ENCODE measurements around the gene CCDC91. TPM values are rescaled to one million over a fixed set of nuclear protein-coding genes. Genes with fewer than 3 reads are reported as not detected.

CCDC91 gene
- total and polyA plus RNA-seq, 11 donors = 24.9 to 62.1 (median 51.8) TPM

- no peaks in the 10 kb centered on the region for H3K27me3 ChIP-seq
- intact Hi-C loops (cut with DNase I) = no loop called here
- H3K4me3 ChIP-seq = no peak overlapping the region
- H3K36me3 ChIP-seq = no peaks in the 10 kb centered on the region
- 87 to 92% (median 91%) methylated on average over 6 of the region's 6 CpGs for WGBS, 4 donors
- DNase-seq = no peak
- TF ChIP-seq POLR2A (IDR thresholded peaks at IDR 0.05) = no peak
- no peak for TF ChIP-seq CTCF (IDR thresholded peaks at IDR 0.05)
- no peaks in the 10 kb centered on the region for H3K9me3 ChIP-seq
- ATAC-seq = no peak
- no peak overlapping the region for H3K27ac ChIP-seq
- H3K4me1 ChIP-seq = no peaks in the 10 kb centered on the region
These were observed 392.6 kb downstream of the CCDC91 start for GRCh38 chr12:28582672-28583376.

- DNase-seq (no peak), ATAC-seq (no peak)
- TF ChIP-seq POLR2A (IDR thresholded peaks at IDR 0.05) (no peak), CTCF (IDR thresholded peaks at IDR 0.05) (no peak)
- H3K4me3 ChIP-seq = no peak overlapping the region
- H3K36me3 ChIP-seq = no peaks in the 10 kb centered on the region
- H3K27me3 ChIP-seq = no peaks in the 10 kb centered on the region
- intact Hi-C loops (cut with DNase I) = no loop called here
- no peaks in the 10 kb centered on the region for H3K4me1 ChIP-seq
- no peaks in the 10 kb centered on the region for H3K9me3 ChIP-seq
- H3K27ac ChIP-seq = no peak overlapping the region
- 79 to 85% (median 81%) methylated on average over 5 of the region's 5 CpGs for WGBS, 4 donors
These were observed 393.5 kb downstream of the CCDC91 start for GRCh38 chr12:28583701-28584261.

GRCh38 chr12:28585146-28585545 is 394.9 kb downstream of the CCDC91 start:
- TF ChIP-seq CTCF (IDR thresholded peaks at IDR 0.05) (no peak), POLR2A (IDR thresholded peaks at IDR 0.05) (no peak)
- intact Hi-C loops (cut with DNase I) = no loop called here
- WGBS, 4 donors = 89 to 97% (median 92%) methylated on average over 5 of the region's 5 CpGs
- Histone ChIP-seq H3K4me1 (no peaks in the 10 kb centered on the region), H3K4me3 (no peak overlapping the region), H3K27ac (no peak overlapping the region), H3K27me3 (no peaks in the 10 kb centered on the region), H3K36me3 (no peaks in the 10 kb centered on the region), H3K9me3 (no peaks in the 10 kb centered on the region)
- ATAC-seq (no peak), DNase-seq (no peak)

- WGBS, 4 donors = 56 to 76% (median 74%) methylated on average over 3 of the region's 3 CpGs
- H3K36me3 ChIP-seq = no peaks in the 10 kb centered on the region
- intact Hi-C loops (cut with DNase I) = no loop called here
- H3K27ac ChIP-seq = peak overlapping the region in 1 of 12 donors; percentile 1
- peaks cover 0 to under 1% (median 0%) of the 10 kb centered on the region in 12 donors for H3K9me3 ChIP-seq
- H3K4me3 ChIP-seq = no peak overlapping the region
- H3K4me1 ChIP-seq = no peaks in the 10 kb centered on the region
- TF ChIP-seq CTCF (IDR thresholded peaks at IDR 0.05) (no peak), POLR2A (IDR thresholded peaks at IDR 0.05) (no peak)
- DNase-seq = no peak
- H3K27me3 ChIP-seq = no peaks in the 10 kb centered on the region
- ATAC-seq = no peak
These were observed 396.2 kb downstream of the CCDC91 start for GRCh38 chr12:28586481-28586880.
